Measurements from ENCODE around the gene TAF1. TPM values are rescaled to one million over a fixed set of nuclear protein-coding genes. Genes with fewer than 3 reads are reported as not detected.
"Not testable (repeated sequence)": the region's sequence is repeated elsewhere in the genome, so short reads cannot be mapped to it uniquely, and the experiment has no call there.

The TAF1 gene
- polyA plus RNA-seq, 3 donors = 4.0 to 19.7 (median 5.2) TPM

DNA sequence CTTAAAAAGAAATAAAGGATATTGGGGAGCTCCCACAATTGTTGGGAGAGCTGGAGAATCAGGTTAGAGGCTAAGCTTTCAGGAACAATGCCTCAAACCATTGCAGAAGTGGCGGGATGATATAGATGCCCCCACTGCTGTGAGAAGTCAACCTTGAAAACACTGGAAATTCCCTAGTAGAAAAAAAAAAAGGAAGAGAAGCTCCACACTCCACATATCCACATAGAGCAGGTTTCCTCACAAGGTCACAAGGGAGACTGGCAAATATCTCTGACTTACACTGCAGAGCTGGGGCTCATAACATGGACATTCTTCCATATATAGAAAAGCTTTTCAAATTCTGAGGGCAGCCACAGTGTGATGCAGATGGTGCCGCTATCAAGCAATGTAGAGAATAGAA, 144.0 kb downstream of the TAF1 start:
- no CpG with 5 or more reads among the region's 2 CpGs for WGBS (ENCODE audit: insufficient coverage)
- peaks cover 0 to 6% (median 0%) of the 10 kb centered on the region in 3 donors for H3K27me3 Mint-ChIP-seq (ENCODE audit: low read depth in 3 of 3)
- peak in 1 of 3 donors; percentile 12 for DNase-seq
- H3K27me3 ChIP-seq (ENCODE audit: control insufficient read depth in 2 of 2, insufficient read depth in 2 of 2, low read length in 2 of 2) = no peaks in the 10 kb centered on the region
- H3K9me3 ChIP-seq (replicated peaks in 1 of 2; ENCODE audit: control insufficient read depth in 1 of 2, insufficient read depth in 1 of 2, low read length in 2 of 2) = no peaks in the 10 kb centered on the region
- intact Hi-C loops (cut with micrococcal nuclease) = no loop called here
- H3K9me3 Mint-ChIP-seq = peaks cover 0 to 12% (median 3%) of the 10 kb centered on the region in 7 donors
- no peaks in the 10 kb centered on the region for H3K36me3 ChIP-seq (replicated peaks in 1 of 2; ENCODE audit: control insufficient read depth in 1 of 2, insufficient read depth in 2 of 2, low read length in 2 of 2)
- H3K4me1 ChIP-seq (ENCODE audit: control insufficient read depth in 1 of 2, insufficient read depth in 2 of 2, low read length in 2 of 2) = peaks cover 5 to 12% of the 10 kb centered on the region in 2 donors
- H3K4me2 ChIP-seq (replicated peaks; ENCODE audit: extremely low read depth, low read length, poor library complexity, severe bottlenecking) = no peak overlapping the region
- H3K27ac ChIP-seq (ENCODE audit: low read depth in 1 of 2, low read length in 2 of 2) = no peak overlapping the region
- no peak overlapping the region for H3K9ac ChIP-seq (ENCODE audit: insufficient read depth, low read length, poor library complexity, severe bottlenecking)
- no peaks in the 10 kb centered on the region for H4K20me1 ChIP-seq (ENCODE audit: insufficient read depth, low read length)
- no peak overlapping the region for H2AFZ ChIP-seq (ENCODE audit: insufficient read depth, low read depth, low read length, poor library complexity, severe bottlenecking)
- no peaks in the 10 kb centered on the region for H3K36me3 Mint-ChIP-seq
- no peak overlapping the region for H3K4me3 Mint-ChIP-seq
- no peak overlapping the region for H3K4me3 ChIP-seq (replicated peaks in 1 of 3; ENCODE audit: low read depth in 2 of 3, low read length in 3 of 3)
- H3K27ac Mint-ChIP-seq = peak overlapping the region in 2 of 7 donors; percentile 24 to 37
- TF ChIP-seq, protein P1, sequence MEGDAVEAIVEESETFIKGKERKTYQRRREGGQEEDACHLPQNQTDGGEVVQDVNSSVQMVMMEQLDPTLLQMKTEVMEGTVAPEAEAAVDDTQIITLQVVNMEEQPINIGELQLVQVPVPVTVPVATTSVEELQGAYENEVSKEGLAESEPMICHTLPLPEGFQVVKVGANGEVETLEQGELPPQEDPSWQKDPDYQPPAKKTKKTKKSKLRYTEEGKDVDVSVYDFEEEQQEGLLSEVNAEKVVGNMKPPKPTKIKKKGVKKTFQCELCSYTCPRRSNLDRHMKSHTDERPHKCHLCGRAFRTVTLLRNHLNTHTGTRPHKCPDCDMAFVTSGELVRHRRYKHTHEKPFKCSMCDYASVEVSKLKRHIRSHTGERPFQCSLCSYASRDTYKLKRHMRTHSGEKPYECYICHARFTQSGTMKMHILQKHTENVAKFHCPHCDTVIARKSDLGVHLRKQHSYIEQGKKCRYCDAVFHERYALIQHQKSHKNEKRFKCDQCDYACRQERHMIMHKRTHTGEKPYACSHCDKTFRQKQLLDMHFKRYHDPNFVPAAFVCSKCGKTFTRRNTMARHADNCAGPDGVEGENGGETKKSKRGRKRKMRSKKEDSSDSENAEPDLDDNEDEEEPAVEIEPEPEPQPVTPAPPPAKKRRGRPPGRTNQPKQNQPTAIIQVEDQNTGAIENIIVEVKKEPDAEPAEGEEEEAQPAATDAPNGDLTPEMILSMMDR (IDR thresholded peaks at IDR 0.05) = no peak
- no peaks in the 10 kb centered on the region for H3K79me2 ChIP-seq (ENCODE audit: insufficient read depth, low read length)
- H3K4me1 Mint-ChIP-seq = peaks cover 12% of the 10 kb centered on the region

DNA sequence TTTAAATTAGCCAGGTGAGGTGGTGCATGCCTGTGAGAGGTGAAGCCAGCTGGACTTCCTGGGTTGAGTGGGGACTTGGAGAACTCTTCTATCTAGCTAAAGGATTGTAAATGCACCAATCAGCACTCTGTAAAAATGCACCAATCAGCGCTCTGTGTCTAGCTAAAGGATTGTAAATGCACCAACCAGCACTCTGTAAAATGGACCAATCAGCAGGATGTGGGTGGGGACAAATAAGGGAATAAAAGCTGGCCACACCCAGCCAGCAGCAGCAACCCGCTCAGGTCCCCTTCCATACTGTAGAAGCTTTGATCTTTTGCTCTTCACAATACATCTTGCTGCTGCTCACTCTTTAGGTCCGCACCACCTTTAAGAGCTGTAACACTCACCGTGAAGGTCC, 147.6 kb downstream of the TAF1 start:
- H3K27me3 Mint-ChIP-seq (ENCODE audit: low read depth in 3 of 3); H3K9me3 Mint-ChIP-seq; H3K27ac ChIP-seq (ENCODE audit: low read depth in 1 of 2, low read length in 2 of 2); H3K79me2 ChIP-seq (ENCODE audit: insufficient read depth, low read length); H3K4me3 Mint-ChIP-seq; H3K27ac Mint-ChIP-seq; DNase-seq; H2AFZ ChIP-seq (ENCODE audit: insufficient read depth, low read depth, low read length, poor library complexity, severe bottlenecking); H3K36me3 ChIP-seq (replicated peaks in 1 of 2; ENCODE audit: control insufficient read depth in 1 of 2, insufficient read depth in 2 of 2, low read length in 2 of 2); intact Hi-C loops (cut with micrococcal nuclease); H3K27me3 ChIP-seq (ENCODE audit: control insufficient read depth in 2 of 2, insufficient read depth in 2 of 2, low read length in 2 of 2); H3K9ac ChIP-seq (ENCODE audit: insufficient read depth, low read length, poor library complexity, severe bottlenecking); H3K4me3 ChIP-seq (replicated peaks in 1 of 3; ENCODE audit: low read depth in 2 of 3, low read length in 3 of 3); H3K9me3 ChIP-seq (replicated peaks in 1 of 2; ENCODE audit: control insufficient read depth in 1 of 2, insufficient read depth in 1 of 2, low read length in 2 of 2); H4K20me1 ChIP-seq (ENCODE audit: insufficient read depth, low read length); H3K4me2 ChIP-seq (replicated peaks; ENCODE audit: extremely low read depth, low read length, poor library complexity, severe bottlenecking); H3K36me3 Mint-ChIP-seq: not testable (repeated sequence)
- WGBS (ENCODE audit: insufficient coverage) = no CpG with 5 or more reads among the region's 4 CpGs
- H3K4me1 Mint-ChIP-seq = peaks cover 13% of the 10 kb centered on the region
- H3K4me1 ChIP-seq (ENCODE audit: control insufficient read depth in 1 of 2, insufficient read depth in 2 of 2, low read length in 2 of 2) = peaks cover 6 to 15% of the 10 kb centered on the region in 2 donors

Data from CD14-positive monocyte (primary cell).